Naive B cell (primary cell): ENCODE data around the gene TNK1. TPM values are rescaled to one million over a fixed set of nuclear protein-coding genes. Genes with fewer than 3 reads are reported as not detected.

ENCODE experiments used
- ATAC-seq, 2 donors: fragments of 150-1000 bp; cut with Tn5 transposase; 2 replicates each; pipeline ENCODE4 v1.10.0; 2021; ENCODE audit warnings: low read depth in 2 of 2, mild to moderate bottlenecking in 2 of 2, moderate library complexity in 2 of 2
- DNase-seq: peaks from one replicate; pipeline ENCODE4 v3.0.0; 2022
- H3K27ac Mint-ChIP-seq, 6 donors: one replicate each; pipeline ENCODE4 v1.8.0; 2020 to 2022; ENCODE audit warnings: mild to moderate bottlenecking in 6 of 6, mixed read lengths in 6 of 6, moderate library complexity in 5 of 6, inconsistent platforms in 2 of 6
- H3K27me3 Mint-ChIP-seq, 3 donors: one replicate each; pipeline ENCODE4 v1.8.0; 2021 to 2022; ENCODE audit warnings: mixed read lengths in 3 of 3, mild to moderate bottlenecking in 1 of 3
- H3K36me3 Mint-ChIP-seq, 2 donors: one replicate each; pipeline ENCODE4 v1.8.0; 2020 to 2022; ENCODE audit warnings: mixed read lengths in 2 of 2, inconsistent platforms in 1 of 2, mild to moderate bottlenecking in 1 of 2
- H3K4me1 Mint-ChIP-seq, 3 donors: one replicate each; pipeline ENCODE4 v1.8.0; 2020 to 2022; ENCODE audit warnings: mixed read lengths in 3 of 3, inconsistent platforms in 1 of 3, mild to moderate bottlenecking in 1 of 3, moderate library complexity in 1 of 3
- H3K4me3 Mint-ChIP-seq, 8 donors: one replicate each; pipeline ENCODE4 v1.8.0; 2020 to 2022; ENCODE audit warnings: mild to moderate bottlenecking in 8 of 8, mixed read lengths in 8 of 8, moderate library complexity in 8 of 8, inconsistent platforms in 2 of 8
- H3K9me3 Mint-ChIP-seq, 7 donors: one replicate each; pipeline ENCODE4 v1.8.0; 2020 to 2022; ENCODE audit warnings: mixed read lengths in 7 of 7, mild to moderate bottlenecking in 5 of 7, inconsistent platforms in 2 of 7, moderate library complexity in 1 of 7
- polyA plus RNA-seq, 6 donors: library from polyadenylated mRNA; unstranded; fragments of 300-500 nt; fragmentation: Illumina TruSeq; gene quantifications; one replicate each; pipeline ENCODE4 v1.2.3, GENCODE V29; 2021; ENCODE audit warnings: low read depth in 6 of 6

The TNK1 gene
- polyA plus RNA-seq, 6 donors from 2014 or later: 1.2 to 4.2 (median 2.5) TPM

GRCh38 chr17:7426203-7426863 is 45.4 kb downstream of the TNK1 start:
- Mint-ChIP-seq H3K36me3 (no peaks in the 10 kb centered on the region), H3K27ac (no peak overlapping the region), H3K4me1 (no peaks in the 10 kb centered on the region), H3K9me3 (no peaks in the 10 kb centered on the region), H3K4me3 (no peak overlapping the region), H3K27me3 (peaks cover 0 to 13% (median 8%) of the 10 kb centered on the region in 3 donors)
- ATAC-seq (no peak), DNase-seq (no peak)

- H3K4me3 Mint-ChIP-seq: no peak overlapping the region
- no peaks in the 10 kb centered on the region for H3K36me3 Mint-ChIP-seq
- DNase-seq (no peak), ATAC-seq (no peak)
- no peaks in the 10 kb centered on the region for H3K4me1 Mint-ChIP-seq
- H3K27ac Mint-ChIP-seq: no peak overlapping the region
- H3K27me3 Mint-ChIP-seq: peaks cover 0 to 13% (median 8%) of the 10 kb centered on the region in 3 donors
- no peaks in the 10 kb centered on the region for H3K9me3 Mint-ChIP-seq
Observed at GRCh38 chr17:7426896-7427489, 46.1 kb downstream of the TNK1 start.

GRCh38 chr17:7427549-7427948 is 46.7 kb downstream of the TNK1 start:
- H3K27ac Mint-ChIP-seq: no peak overlapping the region
- no peaks in the 10 kb centered on the region for H3K4me1 Mint-ChIP-seq
- DNase-seq (no peak), ATAC-seq (no peak)
- H3K9me3 Mint-ChIP-seq: no peaks in the 10 kb centered on the region
- H3K4me3 Mint-ChIP-seq: no peak overlapping the region
- H3K36me3 Mint-ChIP-seq: no peaks in the 10 kb centered on the region
- H3K27me3 Mint-ChIP-seq: peaks cover 0 to 13% (median 8%) of the 10 kb centered on the region in 3 donors

GRCh38 chr17:7428557-7428956 is 47.7 kb downstream of the TNK1 start, which contains the start of gene SPEM3:
Gene SPEM3 (plus strand): TSS chr17:7428857. CDS start chr17:7428903, 46 bp downstream.
- H3K27ac Mint-ChIP-seq: no peak within 1 kb of the TSS
- H3K36me3 Mint-ChIP-seq: no peaks in the 10 kb centered on the region
- H3K4me1 Mint-ChIP-seq: no peaks in the 10 kb centered on the region
- ATAC-seq (no peak), DNase-seq (no peak)
- H3K27me3 Mint-ChIP-seq: peaks cover 0 to 13% (median 8%) of the 10 kb centered on the region in 3 donors
- no peaks in the 10 kb centered on the region for H3K9me3 Mint-ChIP-seq
- no peak within 1 kb of the TSS for H3K4me3 Mint-ChIP-seq

- DNase-seq (no peak), ATAC-seq (no peak)
- Mint-ChIP-seq H3K4me1 (no peaks in the 10 kb centered on the region), H3K4me3 (no peak overlapping the region), H3K27ac (peak overlapping the region in 1 of 6 donors; percentile 22), H3K27me3 (peaks cover 0 to 10% (median 6%) of the 10 kb centered on the region in 3 donors), H3K9me3 (no peaks in the 10 kb centered on the region), H3K36me3 (no peaks in the 10 kb centered on the region)
Observed at GRCh38 chr17:7429722-7430121, 48.8 kb downstream of the TNK1 start.

- Mint-ChIP-seq H3K36me3 (no peaks in the 10 kb centered on the region), H3K27me3 (peaks cover 0 to 3% (median 0%) of the 10 kb centered on the region in 3 donors), H3K27ac (no peak overlapping the region), H3K4me3 (no peak overlapping the region), H3K4me1 (peaks cover 3 to 13% (median 11%) of the 10 kb centered on the region in 3 donors), H3K9me3 (no peaks in the 10 kb centered on the region)
- ATAC-seq (no peak), DNase-seq (no peak)
Observed at GRCh38 chr17:7431231-7431630, 50.3 kb downstream of the TNK1 start.

- ATAC-seq (no peak), DNase-seq (no peak)
- Mint-ChIP-seq H3K4me1 (peaks cover 7 to 20% (median 18%) of the 10 kb centered on the region in 3 donors), H3K36me3 (no peaks in the 10 kb centered on the region), H3K27me3 (no peaks in the 10 kb centered on the region), H3K27ac (no peak overlapping the region), H3K9me3 (no peaks in the 10 kb centered on the region), H3K4me3 (peak overlapping the region in 3 of 8 donors; percentile 16 to 55 (median 51))
Observed at GRCh38 chr17:7432296-7432695, 51.4 kb downstream of the TNK1 start.

GRCh38 chr17:7435676-7436555 is 55.0 kb downstream of the TNK1 start:
- no peaks in the 10 kb centered on the region for H3K9me3 Mint-ChIP-seq

GRCh38 chr17:7436556-7437368 is 55.9 kb downstream of the TNK1 start:
- Mint-ChIP-seq H3K27me3 (peaks cover 20 to 38% (median 37%) of the 10 kb centered on the region in 3 donors), H3K4me1 (peaks cover 31 to 55% (median 52%) of the 10 kb centered on the region in 3 donors), H3K36me3 (peaks cover 0 to 23% of the 10 kb centered on the region in 2 donors), H3K27ac (peak overlapping the region; percentile 79 to 98 (median 96)), H3K9me3 (no peaks in the 10 kb centered on the region), H3K4me3 (peak overlapping the region; percentile 87 to 99 (median 95))
- DNase-seq (peak; percentile 77), ATAC-seq (peak; percentile 54 to 62)

More at GRCh38 chr17:7435676-7436555, 55.0 kb downstream of the TNK1 start:
- peaks cover 31 to 52% (median 50%) of the 10 kb centered on the region in 3 donors for H3K4me1 Mint-ChIP-seq
- DNase-seq: no peak
- peak overlapping the region; percentile 87 to 99 (median 95) for H3K4me3 Mint-ChIP-seq
- H3K27ac Mint-ChIP-seq: peak overlapping the region; percentile 87 to 98 (median 98)
- peaks cover 0 to 23% of the 10 kb centered on the region in 2 donors for H3K36me3 Mint-ChIP-seq
- peaks cover 12 to 30% (median 30%) of the 10 kb centered on the region in 3 donors for H3K27me3 Mint-ChIP-seq
- ATAC-seq: peak; percentile 27 to 29

- DNase-seq: no peak
- H3K9me3 Mint-ChIP-seq: no peaks in the 10 kb centered on the region
- H3K27ac Mint-ChIP-seq: peak overlapping the region in 4 of 6 donors; percentile 19 to 79 (median 54)
- H3K4me3 Mint-ChIP-seq: peak overlapping the region; percentile 80 to 95 (median 86)
- peaks cover 0 to 23% of the 10 kb centered on the region in 2 donors for H3K36me3 Mint-ChIP-seq
- H3K4me1 Mint-ChIP-seq: peaks cover 31 to 55% (median 52%) of the 10 kb centered on the region in 3 donors
- H3K27me3 Mint-ChIP-seq: peaks cover 26 to 45% (median 44%) of the 10 kb centered on the region in 3 donors
- no peak for ATAC-seq
Observed at GRCh38 chr17:7437369-7437863, 56.5 kb downstream of the TNK1 start.

GRCh38 chr17:7437950-7438614 is 57.2 kb downstream of the TNK1 start:
- ATAC-seq (no peak), DNase-seq (peak; percentile 61)
- Mint-ChIP-seq H3K9me3 (no peaks in the 10 kb centered on the region), H3K4me1 (peaks cover 31 to 55% (median 52%) of the 10 kb centered on the region in 3 donors), H3K27me3 (peaks cover 28 to 52% (median 50%) of the 10 kb centered on the region in 3 donors), H3K27ac (peak overlapping the region in 4 of 6 donors; percentile 19 to 75 (median 64)), H3K36me3 (peaks cover 0 to 24% of the 10 kb centered on the region in 2 donors), H3K4me3 (peak overlapping the region; percentile 67 to 94 (median 84))
